ENCODE data around the gene SKA3. TPM values are rescaled to one million over a fixed set of nuclear protein-coding genes. Genes with fewer than 3 reads are reported as not detected.

Gene SKA3
- total RNA-seq, 1 experiment from 2014 or later = 31.6 TPM

DNA sequence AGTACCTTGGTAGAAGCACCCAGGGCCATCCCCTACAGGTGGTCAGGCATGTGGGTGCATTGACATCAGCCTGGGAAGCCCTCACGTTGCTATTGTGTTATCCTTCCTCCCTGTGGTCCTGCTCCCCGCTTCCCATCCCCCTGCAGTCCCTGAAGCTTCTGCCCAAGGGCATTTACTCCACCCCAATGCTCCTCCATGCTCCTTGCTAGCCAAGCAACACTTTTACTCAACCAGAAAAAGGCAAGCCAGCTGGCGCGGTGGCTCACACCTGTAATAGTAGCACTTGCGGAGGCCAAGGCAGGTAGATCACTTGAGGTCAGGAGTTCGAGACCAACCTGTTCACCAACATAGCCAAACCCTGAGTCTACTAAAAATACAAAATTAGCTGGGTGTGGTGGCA lies 60.2 kb downstream of the SKA3 start:
- DNase-seq (ENCODE audit: low read depth) = no peak

DNA sequence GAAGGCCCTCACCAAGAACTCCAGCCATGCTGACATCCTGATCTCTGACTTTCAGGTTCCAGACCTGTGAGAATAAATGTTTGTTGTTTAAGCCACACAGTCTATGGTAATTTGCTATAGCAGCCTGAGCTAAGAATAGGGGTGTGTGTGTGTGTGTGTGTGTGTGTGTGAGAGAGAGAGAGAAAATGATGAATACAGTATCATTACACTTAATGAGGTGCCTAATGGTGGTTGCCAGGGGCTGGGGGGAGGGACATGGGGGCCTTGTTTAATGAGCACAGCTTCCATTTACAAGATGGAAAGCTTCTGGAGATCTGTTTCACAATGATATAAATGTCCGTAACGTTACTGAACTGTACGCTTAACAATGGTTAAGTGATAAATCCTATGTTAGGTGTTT lies 61.1 kb downstream of the SKA3 start:
- no peak for DNase-seq (ENCODE audit: low read depth)

DNA sequence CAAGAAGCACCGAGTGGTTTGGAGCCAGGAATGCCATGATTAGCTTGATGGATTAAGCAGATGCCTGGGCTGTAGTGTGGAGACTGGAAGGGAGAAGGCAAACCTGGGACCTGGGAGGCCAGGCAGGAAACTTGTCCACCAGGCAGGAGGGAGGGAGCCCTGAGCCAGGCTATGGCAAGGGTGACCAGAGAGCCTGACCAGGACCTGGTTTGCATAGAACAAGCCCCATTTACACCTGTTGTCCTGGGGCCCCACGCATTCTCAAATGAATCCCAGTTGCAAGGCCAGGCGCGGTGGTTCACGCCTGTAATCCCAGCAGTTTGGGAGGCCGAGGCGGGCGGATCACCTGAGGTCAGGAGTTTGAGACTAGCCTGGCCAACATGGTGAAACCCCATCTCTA lies 64.8 kb downstream of the SKA3 start:
- DNase-seq (ENCODE audit: low read depth) = no peak

DNA sequence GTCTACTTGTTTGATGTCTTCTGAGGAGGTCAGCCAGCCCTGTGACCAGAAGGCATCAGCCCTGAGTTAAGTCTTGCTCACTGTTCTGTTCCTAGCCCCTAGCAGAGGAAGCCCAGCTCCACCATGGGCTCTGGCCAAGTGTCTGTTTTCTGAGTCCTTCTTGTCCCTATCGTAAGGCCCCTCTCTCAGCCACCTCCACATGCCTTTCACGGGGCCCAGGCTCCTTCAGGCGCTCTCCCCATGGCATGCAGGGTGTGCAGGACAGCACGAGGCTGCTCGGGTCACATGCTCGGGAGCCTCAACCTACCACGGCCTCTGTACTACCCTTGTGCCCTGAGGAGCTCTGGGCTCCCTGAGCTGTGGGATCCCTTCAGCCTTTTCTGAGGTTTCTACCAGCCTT lies 67.2 kb downstream of the SKA3 start:
- no peak for DNase-seq (ENCODE audit: low read depth)

DNA sequence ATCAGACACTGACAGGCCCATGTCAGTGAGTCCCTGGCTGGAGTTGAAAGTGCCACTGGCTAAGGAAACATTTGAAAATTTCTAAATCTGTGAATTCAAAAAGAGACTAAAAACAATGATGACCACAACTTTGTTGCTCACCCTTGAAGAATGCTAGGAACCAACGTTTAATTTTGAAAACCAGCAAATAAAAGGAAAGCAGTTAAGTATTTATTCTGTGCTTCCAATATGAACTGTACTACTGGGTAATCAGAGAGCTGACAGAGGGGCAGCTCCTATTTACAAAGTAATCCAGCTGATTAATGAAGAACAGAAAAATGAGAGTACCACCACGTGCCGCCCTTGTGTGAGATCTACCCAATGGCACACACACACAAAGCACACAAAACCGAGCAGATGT lies 70.3 kb downstream of the SKA3 start:
- peak; percentile 5 for DNase-seq (ENCODE audit: low read depth)

DNA sequence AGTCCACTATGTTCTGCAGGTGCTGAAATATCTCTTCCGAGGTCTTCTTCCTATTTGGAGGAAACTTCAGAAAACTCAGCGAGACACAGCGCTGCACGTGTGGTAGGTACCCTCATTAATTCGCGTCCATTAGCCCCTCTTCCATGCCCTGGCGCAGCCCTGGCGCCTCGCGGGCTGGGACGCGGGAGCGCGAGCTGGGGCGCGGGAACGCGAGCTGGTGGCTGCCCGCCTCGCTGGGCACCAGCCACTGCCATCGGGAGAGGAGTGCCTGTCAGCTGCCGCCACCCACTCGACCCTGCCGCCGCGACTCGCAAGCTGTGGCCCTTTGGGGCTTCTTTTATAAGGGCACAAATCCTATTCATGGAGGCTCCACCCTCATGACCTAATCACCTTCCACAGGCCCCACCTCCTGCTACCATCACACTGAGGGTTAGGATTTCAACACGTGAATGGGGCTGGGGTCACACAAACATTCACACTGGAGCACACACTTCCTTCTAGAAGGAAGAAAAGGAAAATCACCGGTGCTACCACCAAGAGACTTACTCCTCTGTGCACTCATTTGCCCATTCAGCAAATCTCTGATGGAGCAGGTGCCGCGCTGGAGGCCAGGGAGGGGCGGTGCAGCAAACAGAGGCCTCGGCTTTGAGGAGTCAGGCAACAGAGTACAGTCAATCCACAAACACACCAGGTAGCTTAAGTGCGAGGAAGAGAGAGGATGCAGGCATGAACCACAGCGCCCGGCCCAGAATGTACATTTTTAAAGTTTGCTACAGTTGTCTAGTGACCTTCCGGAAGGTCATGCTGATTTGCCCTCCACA lies 71.9 kb downstream of the SKA3 start:
- DNase-seq (ENCODE audit: low read depth) = no peak

Other genes with a start within 250 kb of the SKA3 start
- gene LATS2, start 115.0 kb downstream of the SKA3 start, total RNA-seq (2014; rRNA removed; shearing (Covaris generic)) = 4.6 and 5.4 TPM in 2 replicates
- gene SAP18, start 36.4 kb downstream of the SKA3 start, total RNA-seq (2014; rRNA removed; shearing (Covaris generic)) = 54.7 and 64.7 TPM in 2 replicates
- 24.9 and 26.6 TPM in 2 replicates for gene MRPL57, start 106 bp upstream of the SKA3 start, total RNA-seq (2014; rRNA removed; shearing (Covaris generic))

Data from Daoy (cell line).